HG03469 (cell line): ENCODE measurements around the gene RGPD5.
"Not testable (repeated sequence)": the region's sequence is repeated elsewhere in the genome, so short reads cannot be mapped to it uniquely, and the experiment has no call there.

Source experiments
- ATAC-seq: cut with Tn5 transposase; IDR thresholded peaks from one replicate; pipeline ENCODE4 v1.9.1; 2021; ENCODE audit warnings: mild to moderate bottlenecking, moderate library complexity, moderate number of reproducible peaks; ENCODE audit not compliant: unreplicated experiment

The RGPD5 gene

DNA sequence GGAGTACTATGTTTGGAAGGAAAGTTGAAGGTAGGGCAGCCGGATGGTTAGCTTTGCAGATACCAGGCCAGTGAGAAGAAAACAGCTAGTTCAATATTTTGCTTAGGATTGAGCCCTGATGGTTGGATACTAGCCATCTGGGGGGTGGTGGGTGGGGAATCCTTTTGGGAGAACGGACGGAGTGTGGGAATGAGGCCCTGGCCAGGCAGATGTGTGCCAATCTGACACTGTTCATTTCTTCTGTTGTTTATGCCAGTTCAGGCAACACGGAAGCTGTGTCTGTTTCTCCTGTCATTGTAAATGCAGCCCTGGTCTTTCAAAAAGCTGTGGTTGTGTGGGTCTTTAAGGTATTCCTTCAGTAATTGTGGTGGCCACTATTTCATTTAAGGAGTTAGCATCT, 96.9 kb downstream of the RGPD5 start:
- not testable (repeated sequence) for ATAC-seq

DNA sequence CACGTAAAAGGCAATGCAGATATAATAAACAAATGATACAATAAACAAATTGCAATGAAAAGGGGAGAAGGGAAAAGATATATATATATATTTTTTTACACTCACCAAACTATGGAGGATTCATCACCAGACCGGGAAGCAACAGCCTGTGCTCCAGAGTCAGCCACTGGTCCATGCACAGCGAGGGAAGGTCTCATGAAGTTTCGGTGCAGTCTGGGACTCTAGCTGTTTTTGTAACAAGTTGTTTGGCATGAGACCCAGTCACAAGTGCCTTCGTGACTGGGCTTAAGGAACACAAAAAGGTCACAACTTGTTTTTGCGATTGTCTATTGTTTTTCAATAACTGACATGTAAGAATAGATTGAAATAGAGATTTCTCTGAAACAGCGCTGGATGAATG, 99.6 kb downstream of the RGPD5 start:
- ATAC-seq: not testable (repeated sequence)

DNA sequence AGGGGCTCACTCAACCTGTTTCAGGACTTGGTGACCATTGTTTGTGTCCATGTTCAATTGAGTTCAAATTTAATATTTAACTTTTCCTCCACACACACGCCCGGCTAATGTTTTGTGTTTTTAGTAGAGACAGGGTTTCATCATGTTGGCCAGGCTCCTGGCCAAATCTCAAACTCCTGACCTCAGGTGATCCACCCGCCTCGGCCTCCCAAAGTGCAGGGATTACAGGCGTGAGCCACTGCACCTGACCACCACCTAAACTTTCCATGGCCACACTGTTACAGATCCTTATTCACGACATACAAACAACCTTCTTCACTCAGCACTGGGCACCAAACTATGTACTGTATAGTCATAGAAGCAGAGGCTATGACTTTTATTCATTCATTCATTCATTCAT, 100.0 kb downstream of the RGPD5 start:
- ATAC-seq: not testable (repeated sequence)

DNA sequence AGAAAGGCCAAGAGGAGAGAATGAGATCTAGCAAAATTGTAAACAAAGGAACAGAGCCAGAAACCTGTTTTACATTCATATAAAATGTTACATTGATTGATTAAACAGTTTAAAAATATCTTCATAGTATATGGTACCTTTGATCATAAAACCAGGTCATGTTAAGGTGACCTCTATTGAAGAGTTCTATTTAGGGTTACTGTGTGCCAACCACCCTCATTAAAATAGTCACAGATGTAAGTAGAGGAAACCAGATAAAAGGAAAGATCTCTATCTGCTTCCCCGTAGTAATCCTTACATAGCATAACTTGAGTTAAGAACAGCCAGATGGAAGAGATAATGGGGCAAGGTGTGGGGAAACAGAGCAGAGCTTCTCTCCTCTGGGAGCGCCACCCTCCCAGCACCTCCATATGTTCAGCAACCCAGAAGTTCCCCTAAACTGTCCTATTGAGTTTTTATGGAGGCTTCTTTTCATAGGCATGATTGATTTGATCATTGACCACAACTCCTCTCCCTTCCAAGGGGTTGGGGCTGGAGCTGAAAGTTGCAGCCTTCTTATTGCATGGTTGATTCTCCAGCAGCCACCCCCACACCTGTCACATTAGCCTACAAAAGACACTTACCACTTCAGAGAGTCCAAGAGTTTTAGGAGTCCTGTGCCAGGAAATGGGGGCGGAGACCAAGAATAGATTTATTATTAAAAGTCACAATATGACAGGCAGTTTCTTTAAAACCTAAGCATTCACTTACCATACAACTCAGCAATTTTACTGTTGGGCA, 101.2 kb downstream of the RGPD5 start:
- not testable (repeated sequence) for ATAC-seq

DNA sequence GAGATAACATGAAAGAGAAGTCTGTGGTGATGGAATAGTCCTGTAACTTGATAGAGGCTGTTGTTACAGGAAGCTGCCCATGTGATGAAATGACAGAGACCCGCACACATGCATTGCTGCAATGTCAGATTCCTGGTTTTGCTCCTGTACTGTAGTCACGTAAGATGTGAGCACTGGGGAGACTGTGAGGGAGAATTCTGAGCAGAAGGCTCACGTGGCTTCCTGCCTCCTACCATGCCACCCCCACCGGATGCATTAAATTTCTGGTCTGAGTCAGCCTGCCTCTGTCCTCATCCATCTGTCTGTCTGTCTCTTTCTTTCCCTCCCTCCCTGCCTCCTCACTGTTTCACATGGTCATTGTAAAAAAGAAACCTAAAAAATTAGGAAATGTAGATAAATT, 102.1 kb downstream of the RGPD5 start:
- ATAC-seq: peak; percentile 91

DNA sequence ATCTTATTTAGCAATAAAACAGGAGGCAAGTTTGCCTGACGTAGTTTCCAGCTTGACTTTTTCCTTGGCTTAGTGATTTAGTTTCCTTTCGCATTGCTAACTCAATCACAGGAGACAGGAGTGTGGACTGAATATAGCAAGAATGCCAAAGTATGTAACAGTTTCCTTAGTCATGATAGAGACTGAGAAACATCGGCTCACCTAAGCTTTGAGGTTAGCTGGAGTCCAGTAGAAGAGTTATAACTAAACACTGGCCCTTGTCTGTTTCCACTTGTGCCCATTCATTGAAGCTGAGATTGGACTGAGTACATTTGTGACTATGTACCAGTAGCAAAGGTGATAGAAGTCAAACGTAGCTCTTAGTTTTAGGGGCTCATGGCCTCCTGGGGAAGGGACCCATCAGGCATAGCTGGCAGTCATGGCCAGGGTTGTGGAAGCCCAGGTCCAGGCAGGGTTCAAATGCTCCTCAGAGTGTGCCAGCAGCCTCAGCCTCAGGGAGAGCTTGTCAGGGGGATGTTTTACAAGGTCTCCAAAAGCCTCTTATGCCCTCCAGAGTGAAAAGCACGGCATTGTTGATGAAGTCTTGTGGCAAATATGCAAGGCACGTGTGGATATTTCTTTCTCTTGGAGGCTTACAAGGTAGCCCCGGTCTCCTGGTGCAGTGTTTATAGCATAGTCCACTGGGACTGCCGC, 103.8 kb downstream of the RGPD5 start:
- not testable (repeated sequence) for ATAC-seq

DNA sequence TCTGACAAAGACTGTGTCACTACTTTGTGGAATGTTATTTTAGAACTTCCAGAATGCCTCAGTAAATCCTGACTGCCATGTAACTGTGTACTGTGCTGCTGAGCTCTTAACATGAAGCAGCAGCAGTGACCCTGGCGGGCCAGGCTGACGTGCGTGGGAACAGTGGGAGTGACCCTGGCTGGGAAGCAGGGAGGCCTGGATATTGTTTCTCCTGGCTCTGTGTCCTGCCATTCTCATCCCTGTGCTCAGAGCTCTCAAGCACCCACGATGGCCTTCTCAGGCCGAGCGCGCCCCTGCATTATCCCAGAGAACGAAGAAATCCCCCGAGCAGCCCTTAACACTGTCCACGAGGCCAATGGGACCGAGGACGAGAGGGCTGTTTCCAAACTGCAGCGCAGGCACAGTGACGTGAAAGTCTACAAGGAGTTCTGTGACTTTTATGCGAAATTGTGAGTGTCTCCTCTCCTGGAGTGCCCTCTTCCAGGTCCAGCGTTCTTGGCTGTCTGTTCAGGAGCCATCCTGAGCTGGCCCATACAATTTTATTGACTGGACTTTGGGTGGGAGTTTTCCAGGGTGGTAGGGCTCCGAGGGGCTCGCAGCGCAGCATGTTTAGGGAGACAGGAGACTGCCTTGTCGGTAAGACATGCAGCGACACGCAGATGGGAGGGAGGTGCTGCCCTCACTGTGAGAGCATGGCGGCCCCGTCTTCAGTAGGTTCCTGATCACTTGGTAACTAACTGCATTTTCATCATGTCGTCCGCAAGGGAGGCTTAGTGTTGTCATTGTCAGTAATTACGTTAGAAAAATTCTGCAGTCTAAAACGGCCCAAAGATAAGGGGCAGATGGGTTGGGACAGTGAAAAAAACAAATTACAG, 104.6 kb downstream of the RGPD5 start, which contains the start of gene LIMS3:
Gene LIMS3 (plus strand): TSS at position 227 of the 875 bp plus-strand sequence. CDS start 41 bp downstream, at position 268.
- not testable (repeated sequence) for ATAC-seq

DNA sequence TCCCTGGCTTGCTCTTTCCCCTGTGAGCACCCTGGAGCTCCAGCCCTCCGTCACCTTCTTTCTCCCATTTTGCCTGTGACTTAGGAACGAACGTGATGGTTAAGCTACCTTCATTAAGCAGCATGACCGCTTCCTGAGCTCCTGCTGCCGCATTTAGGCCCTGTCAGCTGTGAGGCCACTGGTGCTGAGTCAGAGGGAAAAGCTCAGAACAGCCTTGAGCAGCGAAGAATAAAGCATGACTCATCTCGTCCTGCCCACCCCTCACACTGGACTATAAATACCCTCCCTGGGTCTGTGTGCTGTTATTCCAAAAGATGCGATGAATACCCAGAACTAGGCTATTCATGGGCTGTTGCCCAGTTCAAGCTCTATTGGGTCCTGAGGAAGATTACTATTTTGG, 111.7 kb downstream of the RGPD5 start:
- ATAC-seq: peak; percentile 86
